Central memory CD4-positive, alpha-beta T cell (primary cell): ENCODE data around the gene LYPD6B.
"Not testable (repeated sequence)": the region's sequence is repeated elsewhere in the genome, so short reads cannot be mapped to it uniquely, and the experiment has no call there.

Experiments used
- DNase-seq: peaks from one replicate; pipeline ENCODE4 v3.0.0; 2022

Gene LYPD6B

DNA sequence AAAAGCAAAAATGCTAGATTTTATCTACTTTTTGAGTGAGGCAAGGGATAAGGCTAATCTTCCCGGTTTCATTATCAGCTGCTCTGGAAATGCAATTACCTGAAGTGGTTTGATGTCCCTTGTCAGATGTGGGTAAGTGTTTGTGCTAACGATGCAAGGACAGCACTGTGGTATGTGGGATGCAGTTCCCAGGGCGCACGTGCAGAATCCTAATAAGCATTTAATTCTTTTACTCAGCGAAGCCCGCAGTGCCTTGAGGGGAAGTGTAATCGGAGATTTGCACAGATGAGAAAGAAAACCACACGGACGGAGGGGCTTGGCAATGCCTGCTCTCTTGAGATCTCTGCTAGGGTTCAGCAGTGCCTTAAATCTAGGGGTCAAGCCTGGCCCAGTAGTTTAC lies 183.4 kb downstream of the LYPD6B start:
- DNase-seq, result no peak

DNA sequence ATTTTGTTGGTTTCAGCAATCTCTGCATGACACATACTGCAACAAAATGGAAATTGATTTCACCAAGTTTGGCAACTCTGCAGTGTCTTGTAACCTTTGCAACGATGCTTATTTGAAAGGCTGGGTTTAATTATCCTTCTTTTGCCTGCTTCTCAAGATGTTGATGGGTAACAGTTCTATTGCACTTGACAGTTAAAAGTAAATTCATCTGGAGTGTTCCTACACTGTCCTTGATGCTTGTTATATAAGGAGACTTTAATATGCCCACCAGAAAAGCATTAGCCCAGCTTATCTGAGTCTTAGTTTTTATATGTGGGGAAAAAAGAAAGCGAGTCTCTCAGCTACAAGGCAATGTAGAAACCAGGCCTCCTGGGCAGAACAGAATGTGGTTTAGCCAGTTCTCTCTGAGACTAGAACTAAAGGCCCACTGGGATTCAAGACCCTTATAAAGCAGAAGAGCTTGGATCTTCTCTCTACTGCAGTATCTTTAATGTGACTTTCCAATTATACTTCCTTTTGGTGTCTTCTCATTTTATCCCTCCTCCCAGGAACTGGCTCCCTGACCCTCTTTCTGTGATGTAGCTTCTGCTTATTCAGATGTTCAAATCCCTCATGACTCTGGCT lies 185.1 kb downstream of the LYPD6B start:
- no peak for DNase-seq

DNA sequence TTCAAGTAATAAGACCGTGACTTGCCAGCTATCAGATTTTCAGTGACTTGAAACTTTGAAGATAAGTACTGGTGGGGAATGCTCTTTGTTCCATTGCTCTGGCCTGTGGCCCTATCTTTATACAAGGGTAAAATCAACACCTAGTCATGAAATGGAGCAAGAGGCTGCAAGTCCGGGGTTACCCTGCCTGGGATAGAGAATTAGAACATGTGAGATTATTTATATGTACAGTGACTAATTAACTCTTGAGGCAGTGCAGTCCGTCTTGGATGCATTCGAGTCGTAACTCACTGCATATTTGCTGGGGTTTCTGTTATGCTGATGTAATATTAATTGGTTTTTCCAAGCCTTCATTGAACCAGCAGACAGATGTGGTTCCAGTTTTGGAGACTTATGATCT lies 186.0 kb downstream of the LYPD6B start:
- no peak for DNase-seq

DNA sequence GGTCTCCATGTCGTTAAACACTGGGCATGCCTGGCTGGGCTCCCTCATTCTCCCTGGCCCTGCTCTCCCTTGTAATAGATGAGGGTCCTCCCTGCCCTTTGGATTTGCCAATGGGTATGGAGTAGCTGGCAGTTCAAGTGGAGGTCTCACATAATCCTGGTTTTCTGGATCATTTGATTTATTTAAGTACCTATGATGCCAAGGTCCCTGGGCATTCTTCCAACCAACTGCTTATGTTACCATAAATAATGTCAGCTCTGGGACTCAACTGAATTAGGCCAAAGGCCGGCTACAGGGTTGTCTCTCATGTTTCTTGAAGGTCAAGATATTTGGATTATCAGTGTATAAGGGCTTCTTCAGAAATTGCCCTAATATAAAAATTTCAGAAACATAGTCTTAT lies 186.9 kb downstream of the LYPD6B start:
- DNase-seq, result no peak

DNA sequence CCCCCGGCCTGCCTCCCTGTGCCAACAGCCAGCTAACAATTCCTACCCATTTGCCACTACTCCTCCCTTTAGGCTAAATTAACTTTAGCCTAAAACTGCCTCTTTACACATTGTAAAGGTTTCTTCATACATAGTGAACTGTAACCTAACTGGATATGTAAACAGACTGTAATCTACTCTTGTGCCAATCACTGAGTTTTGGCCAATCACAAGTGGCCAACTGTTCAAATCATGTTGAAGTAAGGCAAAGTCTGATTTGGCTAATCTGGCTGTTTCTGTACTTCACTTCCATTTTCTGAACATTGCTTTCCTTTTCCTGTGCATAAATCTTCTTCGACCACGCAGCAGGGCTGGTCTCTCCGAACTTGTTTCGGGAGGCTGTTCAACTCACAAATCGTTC lies 188.3 kb downstream of the LYPD6B start:
- no peak for DNase-seq

DNA sequence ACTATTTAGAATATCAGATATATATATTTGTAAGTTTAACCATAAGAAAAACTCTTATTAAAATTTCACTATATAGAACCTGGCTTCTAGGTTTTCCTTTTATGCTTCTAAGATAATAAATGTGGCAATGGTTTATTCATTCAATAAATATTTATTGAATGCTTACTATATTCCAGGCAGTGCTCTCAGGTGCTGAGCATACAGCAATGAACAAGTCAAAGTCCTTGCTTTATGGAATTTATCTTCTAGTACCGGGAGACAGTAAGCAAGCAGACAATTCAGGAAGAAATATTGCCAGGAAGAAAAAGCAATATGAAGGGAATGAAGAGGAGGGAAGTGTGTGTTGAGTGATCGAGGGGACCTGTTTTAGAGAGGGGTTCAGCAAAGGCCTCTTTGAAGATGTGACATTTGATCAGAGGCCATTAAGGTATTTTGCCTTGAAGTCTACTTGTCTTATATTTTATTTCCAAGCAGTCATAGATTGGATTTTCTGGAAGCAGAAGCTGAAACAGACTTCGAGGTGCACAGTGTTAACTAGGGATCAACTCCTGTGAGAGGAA lies 197.4 kb downstream of the LYPD6B start:
- DNase-seq, result no peak

DNA sequence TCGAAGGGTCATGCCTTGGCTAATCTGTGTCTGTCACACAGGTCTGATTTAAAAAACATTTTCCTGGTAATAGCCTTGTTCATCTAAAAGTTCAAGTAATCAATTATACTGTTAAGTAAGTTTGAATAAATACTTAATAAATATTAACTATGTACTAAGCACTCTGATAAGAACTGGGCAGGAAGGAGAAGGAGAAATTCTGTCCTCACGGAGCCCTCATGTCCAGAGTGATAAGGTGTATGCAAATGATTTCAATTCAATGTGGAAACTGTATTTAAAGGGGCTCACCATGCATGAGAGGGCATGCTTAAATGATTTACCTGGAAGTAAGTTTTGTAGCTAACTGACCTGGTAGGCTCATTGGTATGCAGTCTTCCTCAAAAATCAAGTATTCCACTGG lies 197.9 kb downstream of the LYPD6B start:
- no peak for DNase-seq

DNA sequence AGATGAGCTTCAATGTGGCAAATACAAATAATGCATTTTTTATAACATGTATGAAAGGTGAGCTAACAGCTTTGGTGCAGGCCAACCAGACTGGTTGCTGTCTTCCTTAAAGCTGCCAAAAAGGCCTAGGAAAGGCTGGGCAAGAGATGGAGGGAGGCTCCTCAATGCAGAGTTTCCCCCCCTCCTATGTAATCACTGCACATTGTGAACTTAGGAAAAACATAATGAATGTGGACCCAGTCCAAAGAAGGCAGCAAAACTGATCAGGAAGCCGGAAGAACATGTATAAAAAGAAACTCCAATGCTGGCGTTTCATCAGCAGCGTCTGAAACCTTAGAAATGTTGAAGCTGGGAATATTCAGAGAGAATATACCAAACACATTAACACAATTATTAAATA lies 207.7 kb downstream of the LYPD6B start:
- DNase-seq, result no peak

DNA sequence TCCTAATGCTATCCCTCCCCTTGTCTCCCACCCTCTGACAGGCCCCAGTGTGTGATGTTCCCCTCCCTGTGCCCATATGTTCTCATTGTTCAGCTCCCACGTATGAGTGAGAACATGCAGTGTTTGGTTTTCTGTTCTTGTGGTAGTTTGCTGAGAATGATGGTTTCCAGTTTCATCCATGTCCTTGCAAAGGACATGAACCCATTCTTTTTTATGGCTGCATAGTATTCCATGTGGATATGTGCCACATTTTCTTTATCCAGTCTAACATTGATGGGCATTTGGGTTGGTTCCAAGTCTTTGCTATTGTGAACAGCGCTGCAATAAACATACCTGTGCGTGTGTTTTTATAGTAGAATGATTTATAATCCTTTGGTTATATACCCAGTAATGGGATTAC lies 212.9 kb downstream of the LYPD6B start:
- DNase-seq, result not testable (repeated sequence)

DNA sequence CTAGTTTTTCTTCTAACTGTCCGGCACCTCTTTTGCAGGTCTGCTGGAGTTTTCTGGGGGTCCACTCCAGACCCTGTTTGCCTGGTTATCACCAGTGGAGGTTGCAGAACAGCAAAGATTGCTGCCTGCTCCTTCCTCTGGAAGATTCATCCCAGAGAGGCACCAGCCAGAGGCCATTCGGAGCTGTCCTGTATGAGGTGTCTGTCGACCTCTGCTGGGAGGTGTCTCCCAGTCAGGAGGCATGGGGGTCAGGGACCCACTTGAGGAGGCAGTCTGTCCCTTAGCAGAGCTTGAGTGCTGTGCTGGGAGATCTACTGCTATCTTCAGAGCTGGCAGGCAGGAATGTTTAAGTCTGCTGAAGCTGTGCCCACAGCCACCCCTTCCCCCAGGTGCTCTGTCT lies 218.4 kb downstream of the LYPD6B start:
- not testable (repeated sequence) for DNase-seq

DNA sequence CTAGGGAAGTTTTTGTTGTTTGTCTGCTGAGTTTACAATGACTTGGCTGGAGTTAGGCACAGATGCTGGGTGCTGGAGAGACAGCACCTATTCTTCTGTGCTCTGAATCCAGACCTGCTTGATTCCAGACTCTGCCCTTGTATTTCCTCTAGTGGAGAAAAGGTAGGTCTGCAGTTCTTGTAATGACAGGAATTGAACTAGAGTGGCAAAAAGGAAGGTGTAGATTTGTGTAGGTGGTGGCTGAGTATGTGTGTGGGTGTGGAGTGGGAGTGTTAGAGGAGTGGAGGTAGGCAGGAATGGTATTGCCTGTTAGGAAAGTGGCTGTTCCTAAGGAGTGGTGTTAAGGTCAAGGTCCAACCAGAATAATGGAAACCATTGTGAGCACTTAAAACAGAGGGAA lies 220.0 kb downstream of the LYPD6B start:
- DNase-seq, result no peak

DNA sequence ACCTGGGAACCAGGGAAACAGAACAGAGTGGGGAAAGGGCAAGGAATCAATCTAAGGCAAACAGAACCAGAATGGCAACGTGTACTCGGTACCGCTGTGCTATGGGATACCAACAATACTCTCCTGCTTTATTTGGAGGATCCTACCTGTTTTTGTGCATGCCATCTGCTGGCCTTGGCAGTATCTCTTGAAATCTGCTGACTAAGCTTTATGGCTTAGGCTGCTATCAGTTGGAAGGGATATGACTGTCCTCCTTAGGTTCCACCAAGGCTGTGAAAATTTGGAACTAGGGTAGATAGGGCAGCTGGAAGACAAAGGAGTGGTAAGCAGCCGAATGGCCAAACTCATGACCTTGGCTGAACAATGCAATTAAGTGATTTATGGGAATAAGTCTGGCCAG lies 220.6 kb downstream of the LYPD6B start:
- no peak for DNase-seq

DNA sequence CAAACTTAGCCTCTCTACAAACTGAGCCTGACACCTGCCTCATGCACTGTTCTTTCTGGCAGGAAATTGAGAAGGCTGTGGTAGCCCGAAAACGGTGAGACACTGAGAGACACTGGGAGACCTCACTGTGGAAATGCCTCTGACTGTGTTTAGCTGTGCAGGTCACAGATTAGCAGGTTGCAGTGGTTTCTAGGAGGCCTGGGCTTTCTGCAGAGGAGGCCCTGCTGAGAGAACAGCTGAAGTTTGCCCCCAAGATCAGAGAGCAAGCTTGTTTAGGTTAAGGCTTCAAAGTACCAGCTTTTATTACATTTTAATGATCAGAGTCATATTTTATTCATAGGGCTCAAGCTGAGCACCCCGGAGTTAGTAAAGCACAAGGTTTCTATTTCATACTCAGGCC lies 223.2 kb downstream of the LYPD6B start:
- DNase-seq, result no peak
